ENCODE data around the gene FAM168A. TPM values are rescaled to one million over a fixed set of nuclear protein-coding genes. Genes with fewer than 3 reads are reported as not detected.

FAM168A gene
- total and polyA plus RNA-seq, 2 of the 8 experiments (the other 6 are each of a cell fraction or from before 2014, with no cell fraction given): 17.1 to 21.6 TPM

- H2BK20ac ChIP-seq (ENCODE audit: low read length): no peak within 1 kb of the TSS
- H3K18ac ChIP-seq (ENCODE audit: extremely low read depth, low read length): peak within 1 kb of the TSS; percentile 87
- H3K23ac ChIP-seq (ENCODE audit: insufficient read length): no peak within 1 kb of the TSS
- H3K79me1 ChIP-seq (ENCODE audit: low read depth, low read length): peaks cover 6% of the 10 kb centered on the region; the same call in 1 of the 2 replicates
- H2BK120ac ChIP-seq (replicated peaks; ENCODE audit: low read depth, low read length): no peak within 1 kb of the TSS
- peak within 1 kb of the TSS; percentile 89 to 99 for H3K4me2 ChIP-seq (ENCODE audit: insufficient read depth in 1 of 2, low read depth in 2 of 2, low read length in 2 of 2)
- no peaks in the 10 kb centered on the region for H3K9me3 ChIP-seq (ENCODE audit: insufficient read depth in 2 of 2, low read depth in 1 of 2, low read length in 1 of 2)
- H3K14ac ChIP-seq (ENCODE audit: insufficient read length): no peak within 1 kb of the TSS
- DNase-seq (ENCODE audit: low read depth in 1 of 2, low spot score in 2 of 2) (peak; percentile 71 to 100), FAIRE-seq (no peak)
- H2AFZ ChIP-seq (ENCODE audit: low read length): peak within 1 kb of the TSS; percentile 86
- H2BK12ac ChIP-seq (ENCODE audit: low read depth, low read length): peak within 1 kb of the TSS; percentile 80; the same call in 1 of the 2 replicates
- H3K36me3 ChIP-seq (ENCODE audit: control insufficient read depth in 2 of 4, insufficient read depth in 4 of 4, low read length in 3 of 4): no peaks in the 10 kb centered on the region
- H3K27me3 ChIP-seq (replicated peaks in 1 of 4; ENCODE audit: control insufficient read depth in 3 of 4, extremely low read depth in 1 of 4, insufficient read depth in 3 of 4, low read length in 3 of 4): peaks cover 0 to 15% (median 9%) of the 10 kb centered on the region in 4 experiments; a peak in 4 of 7 replicates
- H2BK15ac ChIP-seq (ENCODE audit: low read length): 0 out of 2 replicates have a peak within 1 kb of the TSS, but pooled peaks have one; percentile 36
- no peak within 1 kb of the TSS for H3K4ac ChIP-seq (replicated peaks; ENCODE audit: insufficient read length, low read depth, low read length)
- WGBS, 2 experiments (ENCODE audit: extremely low coverage in 1 of 2, insufficient coverage in 1 of 2, insufficient read length in 1 of 2, insufficient replicate concordance in 2 of 2, low coverage in 1 of 2, low lambda C conversion rate in 2 of 2, missing lambda C conversion rate in 1 of 2): 2% methylated on average over 54 of the region's 96 CpGs; no CpG with 5 or more reads in 1 of the 2 experiments
- ChIA-PET POLR2A (ENCODE audit: partially characterized antibody) (interaction anchor here (1.0 kb wide), 2 partner anchors 67 to 71 kb away, joined by 3 to 4 read pairs; no protein-coding TSS in a partner anchor), CTCF (ENCODE audit: partially characterized antibody) (interaction anchor here (0.5 to 59.1 kb wide), 4 partner anchors 9 to 1449 kb away, joined by 3 to 1456 read pairs (median 4); no protein-coding TSS in a partner anchor)
- H4K20me1 ChIP-seq (replicated peaks in 1 of 2; ENCODE audit: control insufficient read depth in 1 of 2, insufficient read depth in 2 of 2, low read length in 2 of 2): peaks cover 0 to 10% of the 10 kb centered on the region in 2 experiments
- H3K27ac ChIP-seq (ENCODE audit: low read depth, low read length): no peak within 1 kb of the TSS
- H4K5ac ChIP-seq (ENCODE audit: insufficient read length, low read depth, low read length): no peak within 1 kb of the TSS
- no peak within 1 kb of the TSS for H4K91ac ChIP-seq (replicated peaks; ENCODE audit: insufficient read length, low read length)
- peaks cover 8% of the 10 kb centered on the region for H3K23me2 ChIP-seq (ENCODE audit: low read depth, low read length)
- no peak within 1 kb of the TSS for H3K56ac ChIP-seq (replicated peaks; ENCODE audit: insufficient read length, low read depth, low read length)
- peak within 1 kb of the TSS; percentile 32; the same call in 1 of the 2 replicates for H2AK5ac ChIP-seq (ENCODE audit: low read depth, low read length)
- peaks cover 3 to 13% (median 8%) of the 10 kb centered on the region in 4 experiments for H3K4me1 ChIP-seq (replicated peaks in 1 of 4; ENCODE audit: control insufficient read depth in 3 of 4, insufficient read depth in 4 of 4, low read length in 3 of 4)
- H3K9ac ChIP-seq (replicated peaks in 1 of 4; ENCODE audit: extremely low read depth in 1 of 4, low read depth in 3 of 4, low read length in 3 of 4): peak within 1 kb of the TSS; percentile 12 to 62 (median 54); a peak in 6 of 7 replicates
- H4K8ac ChIP-seq (ENCODE audit: extremely low read depth, insufficient read depth, low read length): peak within 1 kb of the TSS; percentile 60; the same call in 1 of the 2 replicates
- no peak within 1 kb of the TSS; the same call in 1 of the 2 replicates for H2BK5ac ChIP-seq (ENCODE audit: low read depth, low read length)
- peak within 1 kb of the TSS; percentile 48 to 88 (median 72) for H3K4me3 ChIP-seq (ENCODE audit: extremely low read depth in 1 of 4, insufficient read depth in 2 of 4, low read depth in 3 of 4, low read length in 4 of 4)
- H3K79me2 ChIP-seq (ENCODE audit: control insufficient read depth in 1 of 2, insufficient read depth in 2 of 2, low read length in 2 of 2): no peaks in the 10 kb centered on the region; a peak in 1 of 4 replicates
- TF ChIP-seq TAF7 (optimal IDR thresholded peaks at IDR 0.05; ENCODE audit: borderline replicate concordance, low read depth, low read length): peak; percentile 82
- peak; percentile 84 for TF ChIP-seq PHF8 (conservative IDR thresholded peaks at IDR 0.05; ENCODE audit: low read depth, low read length)
- TF ChIP-seq ASH2L (IDR thresholded peaks at IDR 0.05; ENCODE audit: low read length): peak; percentile 67
- TF ChIP-seq POLR2A (IDR thresholded peaks at IDR 0.05; ENCODE audit: control extremely low read depth in 1 of 2, low read depth in 2 of 2, low read length in 2 of 2): peak in 1 of 2 experiments; percentile 93; a peak in 2 of 3 replicates
- no peak for TF ChIP-seq RNF2 (IDR thresholded peaks at IDR 0.05; ENCODE audit: borderline replicate concordance, low read depth, low read length, missing control alignments, poor library complexity, severe bottlenecking)
- peak; percentile 89 for TF ChIP-seq TAF1 (IDR thresholded peaks at IDR 0.05; ENCODE audit: low read depth, low read length)
- TF ChIP-seq SP1 (IDR thresholded peaks at IDR 0.05; ENCODE audit: low read depth, low read length): peak; percentile 53; the same call in 1 of the 2 replicates
- no peak for TF ChIP-seq ATF3 (IDR thresholded peaks at IDR 0.05; ENCODE audit: insufficient read depth, low read depth, low read length)
- peak; percentile 85; the same call in 1 of the 2 replicates for TF ChIP-seq EGR1 (IDR thresholded peaks at IDR 0.05; ENCODE audit: borderline replicate concordance, low read depth, low read length)
- TF ChIP-seq CREB1 (IDR thresholded peaks at IDR 0.05): peak; percentile 91
- TF ChIP-seq RAD21 (IDR thresholded peaks at IDR 0.05 in 1 of 2, conservative IDR thresholded peaks at IDR 0.05 in 1 of 2; ENCODE audit: low read depth in 2 of 2, low read length in 2 of 2): peak; percentile 49 to 56
These were observed 221.6 kb downstream of the FAM168A start, which contains the start of gene RELT for GRCh38 chr11:73376160-73376802. Gene RELT, plus strand, starts transcription at chr11:73376399. Its CDS starts 12,738 bp downstream, at chr11:73389137.

Data from H1 (cell line).